ENCODE measurements around the gene CPNE5. TPM values are rescaled to one million over a fixed set of nuclear protein-coding genes. Genes with fewer than 3 reads are reported as not detected.

The CPNE5 gene
- total RNA-seq, 4 donors from 2014 or later: 3.0 to 8.3 (median 3.3) TPM; not detected in 1

DNA sequence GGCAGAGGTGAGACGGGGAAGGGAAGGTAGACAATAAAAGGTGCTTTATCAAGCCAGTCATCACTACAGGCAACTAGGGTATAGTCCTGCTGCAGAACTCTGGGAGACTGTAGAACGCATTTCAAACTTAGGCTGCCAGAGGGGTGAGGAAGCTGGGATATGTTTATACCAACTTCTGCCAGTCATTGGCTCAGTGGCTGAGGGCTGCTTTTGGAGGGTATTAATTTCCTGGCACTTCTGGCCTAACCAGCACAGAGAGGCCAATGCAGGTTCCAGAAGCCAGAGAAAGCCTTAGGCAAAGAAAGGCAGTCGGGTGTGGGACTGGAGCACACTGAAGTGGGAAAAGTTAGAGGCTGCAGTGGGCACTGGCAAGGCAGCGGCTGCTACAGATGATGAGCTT is 3.9 kb upstream of the CPNE5 start:
- H3K9me3 ChIP-seq: no peaks in the 10 kb centered on the region
- peaks cover 32% of the 10 kb centered on the region for H3K27me3 ChIP-seq
- 86 to 91% methylated on average over 2 to 4 of the region's 4 CpGs for WGBS, 2 donors (ENCODE audit: low coverage in 1 of 2)
- TF ChIP-seq, protein P1, sequence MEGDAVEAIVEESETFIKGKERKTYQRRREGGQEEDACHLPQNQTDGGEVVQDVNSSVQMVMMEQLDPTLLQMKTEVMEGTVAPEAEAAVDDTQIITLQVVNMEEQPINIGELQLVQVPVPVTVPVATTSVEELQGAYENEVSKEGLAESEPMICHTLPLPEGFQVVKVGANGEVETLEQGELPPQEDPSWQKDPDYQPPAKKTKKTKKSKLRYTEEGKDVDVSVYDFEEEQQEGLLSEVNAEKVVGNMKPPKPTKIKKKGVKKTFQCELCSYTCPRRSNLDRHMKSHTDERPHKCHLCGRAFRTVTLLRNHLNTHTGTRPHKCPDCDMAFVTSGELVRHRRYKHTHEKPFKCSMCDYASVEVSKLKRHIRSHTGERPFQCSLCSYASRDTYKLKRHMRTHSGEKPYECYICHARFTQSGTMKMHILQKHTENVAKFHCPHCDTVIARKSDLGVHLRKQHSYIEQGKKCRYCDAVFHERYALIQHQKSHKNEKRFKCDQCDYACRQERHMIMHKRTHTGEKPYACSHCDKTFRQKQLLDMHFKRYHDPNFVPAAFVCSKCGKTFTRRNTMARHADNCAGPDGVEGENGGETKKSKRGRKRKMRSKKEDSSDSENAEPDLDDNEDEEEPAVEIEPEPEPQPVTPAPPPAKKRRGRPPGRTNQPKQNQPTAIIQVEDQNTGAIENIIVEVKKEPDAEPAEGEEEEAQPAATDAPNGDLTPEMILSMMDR (IDR thresholded peaks at IDR 0.05): no peak
- TF ChIP-seq POLR2AphosphoS5 (IDR thresholded peaks at IDR 0.05) (no peak), POLR2A (IDR thresholded peaks at IDR 0.05) (no peak), EP300 (IDR thresholded peaks at IDR 0.05; ENCODE audit: low read depth) (no peak)
- H3K4me3 ChIP-seq: no peak overlapping the region
- H3K27ac ChIP-seq: no peak overlapping the region
- no peak for DNase-seq
- H3K4me1 ChIP-seq: peaks cover 7 to 27% (median 21%) of the 10 kb centered on the region in 4 donors
- no peaks in the 10 kb centered on the region for H3K36me3 ChIP-seq
- intact Hi-C loops (cut with DNase I; ENCODE audit: low total_unique reads) (no loop called here), in situ Hi-C loops (cut with MboI; ENCODE audit: low pct_ligation_motif_present in 1 of 4, low pct_unique_long_range_greater_than_20kb in 1 of 4, low sequenced_read_pairs in 3 of 4) (loop anchor here in 1 of 4 donors (5.0 kb wide), 1 partner anchor 71 kb away; no protein-coding TSS in a partner anchor)

DNA sequence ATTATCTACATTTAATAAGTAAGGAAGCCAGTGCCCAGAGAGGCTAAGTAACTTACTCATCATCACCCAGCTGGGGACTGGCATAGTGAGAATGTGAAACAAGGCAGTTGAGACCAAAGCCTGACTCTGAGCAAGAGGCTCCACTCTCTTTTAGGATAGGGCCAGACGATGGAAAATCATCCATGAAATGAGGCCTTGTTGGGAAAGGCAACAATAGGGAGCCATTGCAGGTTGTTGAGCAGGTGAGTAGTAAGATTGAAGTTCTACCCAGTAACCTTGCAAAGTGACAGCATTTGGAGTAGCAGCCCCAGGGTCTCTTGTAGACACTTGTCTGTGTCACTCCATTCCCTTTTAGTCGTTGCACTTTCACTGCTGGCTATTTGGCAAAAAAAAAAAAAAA is 2.5 kb upstream of the CPNE5 start:
- Histone ChIP-seq H3K9me3 (no peaks in the 10 kb centered on the region), H3K4me3 (no peak overlapping the region), H3K36me3 (no peaks in the 10 kb centered on the region), H3K27ac (no peak overlapping the region), H3K4me1 (peaks cover 7 to 24% (median 19%) of the 10 kb centered on the region in 4 donors), H3K27me3 (peaks cover 32% of the 10 kb centered on the region)
- 85% methylated on average over 2 of the region's 2 CpGs; no CpG with 5 or more reads in 1 of the 2 donors for WGBS, 2 donors (ENCODE audit: low coverage in 1 of 2)
- no peak for DNase-seq
- TF ChIP-seq EP300 (IDR thresholded peaks at IDR 0.05; ENCODE audit: low read depth) (no peak), POLR2AphosphoS5 (IDR thresholded peaks at IDR 0.05) (no peak), POLR2A (IDR thresholded peaks at IDR 0.05) (no peak)
- TF ChIP-seq, protein P1 (IDR thresholded peaks at IDR 0.05): no peak
- intact Hi-C loops (cut with DNase I; ENCODE audit: low total_unique reads) (no loop called here), in situ Hi-C loops (cut with MboI; ENCODE audit: low pct_ligation_motif_present in 1 of 4, low pct_unique_long_range_greater_than_20kb in 1 of 4, low sequenced_read_pairs in 3 of 4) (loop anchor here in 1 of 4 donors (5.0 kb wide), 1 partner anchor 69 kb away; no protein-coding TSS in a partner anchor)

DNA sequence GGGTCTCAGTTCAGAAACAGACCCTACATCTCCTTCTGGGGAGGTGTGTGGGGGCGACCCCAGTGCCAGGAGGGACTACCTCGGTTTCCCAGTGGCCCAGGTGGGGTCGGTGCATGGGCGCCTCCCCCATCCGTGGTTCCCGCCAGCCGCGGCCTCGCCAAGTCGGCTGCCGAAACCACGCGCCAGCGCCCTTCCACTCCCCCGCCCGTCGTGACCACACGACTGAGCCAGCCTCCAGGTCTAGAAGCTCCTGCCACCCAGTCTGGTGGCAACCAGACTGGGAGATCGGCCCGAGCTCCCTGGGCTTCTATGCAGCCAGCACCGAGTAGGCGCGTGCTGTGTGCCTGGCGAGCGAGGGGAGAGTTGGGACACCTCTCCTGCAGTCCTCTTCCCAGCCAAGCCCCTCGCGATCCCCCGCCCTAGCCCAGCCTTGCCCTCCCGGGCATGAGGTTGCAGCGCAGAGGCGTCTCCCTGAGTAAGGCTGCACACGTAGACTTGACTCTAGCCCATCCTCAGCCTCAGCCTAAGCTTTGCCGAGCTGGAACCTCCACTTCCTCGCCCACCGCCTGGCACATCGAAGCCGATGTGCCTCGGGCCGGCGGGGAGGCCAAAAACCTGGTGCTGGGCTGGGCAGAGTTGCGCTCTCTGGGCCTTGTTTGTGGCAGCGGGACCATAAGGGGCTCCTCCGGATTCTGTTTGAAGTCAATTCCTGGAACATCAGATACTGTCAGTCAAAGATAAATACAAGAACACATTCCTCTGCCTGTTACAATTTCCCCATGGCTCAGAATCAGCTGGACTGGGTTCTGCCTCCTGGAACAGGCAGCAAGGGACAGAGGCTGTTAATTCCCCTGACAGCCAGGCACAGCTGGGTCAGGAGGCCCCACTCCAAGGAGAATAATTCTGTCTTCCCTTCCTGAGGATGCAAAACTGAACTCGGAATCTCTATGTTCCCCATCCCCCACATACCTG is 1.5 kb upstream of the CPNE5 start:
- no peak for DNase-seq

More for the DNA sequence above, 1.5 kb upstream of the CPNE5 start:
- peaks cover 7 to 24% (median 19%) of the 10 kb centered on the region in 4 donors for H3K4me1 ChIP-seq
- in situ Hi-C loops (cut with MboI; ENCODE audit: low pct_ligation_motif_present in 1 of 4, low pct_unique_long_range_greater_than_20kb in 1 of 4, low sequenced_read_pairs in 3 of 4): loop anchor here in 1 of 4 donors (5.0 kb wide), 1 partner anchor 68 kb away; no protein-coding TSS in a partner anchor
- no peak for TF ChIP-seq EP300 (IDR thresholded peaks at IDR 0.05; ENCODE audit: low read depth)
- no peak for TF ChIP-seq POLR2AphosphoS5 (IDR thresholded peaks at IDR 0.05)
- TF ChIP-seq, protein P1 (IDR thresholded peaks at IDR 0.05): no peak
- peaks cover 32% of the 10 kb centered on the region for H3K27me3 ChIP-seq
- peak overlapping the region; percentile 28 to 52 (median 36) for H3K4me3 ChIP-seq
- peak overlapping the region in 2 of 4 donors; percentile 18 to 53 for H3K27ac ChIP-seq
- WGBS, 2 donors (ENCODE audit: low coverage in 1 of 2): 21% methylated on average over 40 of the region's 44 CpGs; no CpG with 5 or more reads in 1 of the 2 donors
- intact Hi-C loops (cut with DNase I; ENCODE audit: low total_unique reads): no loop called here
- H3K9me3 ChIP-seq: no peaks in the 10 kb centered on the region
- no peaks in the 10 kb centered on the region for H3K36me3 ChIP-seq

Data from transverse colon (tissue), 4 donors.